MM.1S (cell line): ENCODE results near the gene PIGN.

Experiments
- DNase-seq: peaks from one replicate; pipeline ENCODE4 v3.0.0-alpha.2; 2015
- H2AFZ ChIP-seq: fragments of 300-600 bp; sonication (generic); 2 replicates; pipeline ENCODE4 v1.6.0; 2016; ENCODE audit warnings: antibody characterized with exemption, low read length
- H3F3A ChIP-seq: fragments of 300-600 bp; sonication (generic); 2 replicates; pipeline ENCODE4 v1.6.1; 2016; ENCODE audit warnings: mild to moderate bottlenecking, antibody characterized with exemption, low read length, moderate library complexity, mixed read lengths; ENCODE audit not compliant: insufficient read depth
- H3K27ac ChIP-seq: fragments of 300-600 bp; sonication (generic); 2 replicates; pipeline ENCODE4 v1.5.1; 2016; ENCODE audit warnings: mild to moderate bottlenecking, low read length
- H3K27me3 ChIP-seq: fragments of 300-600 bp; sonication (generic); replicated peaks from 2 replicates; pipeline ENCODE4 v1.6.0; 2016; ENCODE audit warnings: low read length; ENCODE audit not compliant: insufficient read depth
- H3K36me3 ChIP-seq: fragments of 300-600 bp; sonication (generic); replicated peaks from 2 replicates; pipeline ENCODE4 v1.6.1; 2016; ENCODE audit warnings: mild to moderate bottlenecking, low read length, mixed read lengths; ENCODE audit not compliant: insufficient read depth
- H3K4me1 ChIP-seq: fragments of 300-600 bp; sonication (generic); 2 replicates; pipeline ENCODE4 v1.6.1; 2016; ENCODE audit warnings: low read length, mixed read lengths
- H3K4me2 ChIP-seq: fragments of 300-600 bp; sonication (generic); 2 replicates; pipeline ENCODE4 v1.6.0; 2016; ENCODE audit warnings: low read depth, low read length
- H3K4me3 ChIP-seq: fragments of 300-600 bp; sonication (generic); 2 replicates; pipeline ENCODE4 v1.5.1; 2016; ENCODE audit warnings: low read length, mixed read lengths
- H3K79me2 ChIP-seq: fragments of 300-600 bp; sonication (generic); 2 replicates; pipeline ENCODE4 v1.6.1; 2016; ENCODE audit warnings: mixed run types, low read length, mixed read lengths
- H3K9ac ChIP-seq: fragments of 300-600 bp; sonication (generic); 2 replicates; pipeline ENCODE4 v1.6.1; 2016; ENCODE audit warnings: low read length, mixed read lengths
- H3K9me2 ChIP-seq: fragments of 300-600 bp; sonication (generic); replicated peaks from 2 replicates; pipeline ENCODE4 v1.6.1; 2016; ENCODE audit warnings: mild to moderate bottlenecking, low read length, mixed read lengths; ENCODE audit not compliant: insufficient read depth
- H3K9me3 ChIP-seq: fragments of 300-600 bp; sonication (generic); replicated peaks from 2 replicates; pipeline ENCODE4 v1.6.1; 2016; ENCODE audit warnings: mild to moderate bottlenecking, low read length, mixed read lengths; ENCODE audit not compliant: insufficient read depth
- H4K20me1 ChIP-seq: fragments of 300-600 bp; sonication (generic); 2 replicates; pipeline ENCODE4 v1.6.1; 2016; ENCODE audit warnings: mild to moderate bottlenecking, low read length, moderate library complexity, mixed read lengths; ENCODE audit not compliant: insufficient read depth
- EZH2 ChIP-seq: fragments of 300-600 bp; sonication (generic); optimal IDR thresholded peaks from 2 replicates; pipeline ENCODE3; 2017; ENCODE audit warnings: low read depth, mild to moderate bottlenecking, antibody characterized with exemption, low read length, mixed read lengths
- EZH2phosphoT487 ChIP-seq: fragments of 300-600 bp; sonication (generic); IDR thresholded peaks from 2 replicates; pipeline ENCODE4 v1.6.1; 2018; ENCODE audit warnings: antibody characterized with exemption, low read length
- TF ChIP-seq, protein P1 (sequence below): fragments of 300-600 bp; sonication (generic); IDR thresholded peaks from 2 replicates; pipeline ENCODE4 v1.5.1; 2016; ENCODE audit warnings: antibody characterized with exemption, low read length, mixed read lengths

Gene PIGN

DNA sequence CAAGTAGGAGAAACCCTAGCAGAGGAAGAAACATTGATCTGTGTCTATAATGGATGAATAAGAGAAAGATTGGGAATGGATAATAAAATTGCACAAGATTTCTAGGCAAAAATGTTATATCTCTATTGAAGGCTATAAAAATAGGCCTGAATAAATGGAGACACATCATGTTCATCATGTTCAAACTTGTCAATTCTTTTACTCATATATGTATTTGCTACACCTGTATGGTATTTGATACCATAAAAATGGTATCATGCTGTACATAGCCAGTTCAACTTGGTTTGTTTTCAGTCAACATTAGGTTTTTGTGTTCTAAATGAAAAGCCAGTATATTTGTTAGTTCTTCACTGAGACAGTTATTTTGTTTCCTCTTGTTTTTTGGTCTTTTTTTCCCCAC, 161.9 kb downstream of the PIGN start:
- Histone ChIP-seq H3K4me1 (no peaks in the 10 kb centered on the region), H3K9ac (no peak overlapping the region), H3K9me3 (no peaks in the 10 kb centered on the region), H3K27ac (no peak overlapping the region), H2AFZ (no peak overlapping the region), H3K79me2 (no peaks in the 10 kb centered on the region), H4K20me1 (no peaks in the 10 kb centered on the region), H3K4me3 (no peak overlapping the region), H3K4me2 (no peak overlapping the region), H3K27me3 (no peaks in the 10 kb centered on the region), H3K36me3 (no peaks in the 10 kb centered on the region), H3K9me2 (no peaks in the 10 kb centered on the region), H3F3A (no peaks in the 10 kb centered on the region)
- TF ChIP-seq EZH2phosphoT487, result no peak
- TF ChIP-seq EZH2, result no peak
- TF ChIP-seq, protein P1, sequence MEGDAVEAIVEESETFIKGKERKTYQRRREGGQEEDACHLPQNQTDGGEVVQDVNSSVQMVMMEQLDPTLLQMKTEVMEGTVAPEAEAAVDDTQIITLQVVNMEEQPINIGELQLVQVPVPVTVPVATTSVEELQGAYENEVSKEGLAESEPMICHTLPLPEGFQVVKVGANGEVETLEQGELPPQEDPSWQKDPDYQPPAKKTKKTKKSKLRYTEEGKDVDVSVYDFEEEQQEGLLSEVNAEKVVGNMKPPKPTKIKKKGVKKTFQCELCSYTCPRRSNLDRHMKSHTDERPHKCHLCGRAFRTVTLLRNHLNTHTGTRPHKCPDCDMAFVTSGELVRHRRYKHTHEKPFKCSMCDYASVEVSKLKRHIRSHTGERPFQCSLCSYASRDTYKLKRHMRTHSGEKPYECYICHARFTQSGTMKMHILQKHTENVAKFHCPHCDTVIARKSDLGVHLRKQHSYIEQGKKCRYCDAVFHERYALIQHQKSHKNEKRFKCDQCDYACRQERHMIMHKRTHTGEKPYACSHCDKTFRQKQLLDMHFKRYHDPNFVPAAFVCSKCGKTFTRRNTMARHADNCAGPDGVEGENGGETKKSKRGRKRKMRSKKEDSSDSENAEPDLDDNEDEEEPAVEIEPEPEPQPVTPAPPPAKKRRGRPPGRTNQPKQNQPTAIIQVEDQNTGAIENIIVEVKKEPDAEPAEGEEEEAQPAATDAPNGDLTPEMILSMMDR, result no peak
- no peak for DNase-seq

DNA sequence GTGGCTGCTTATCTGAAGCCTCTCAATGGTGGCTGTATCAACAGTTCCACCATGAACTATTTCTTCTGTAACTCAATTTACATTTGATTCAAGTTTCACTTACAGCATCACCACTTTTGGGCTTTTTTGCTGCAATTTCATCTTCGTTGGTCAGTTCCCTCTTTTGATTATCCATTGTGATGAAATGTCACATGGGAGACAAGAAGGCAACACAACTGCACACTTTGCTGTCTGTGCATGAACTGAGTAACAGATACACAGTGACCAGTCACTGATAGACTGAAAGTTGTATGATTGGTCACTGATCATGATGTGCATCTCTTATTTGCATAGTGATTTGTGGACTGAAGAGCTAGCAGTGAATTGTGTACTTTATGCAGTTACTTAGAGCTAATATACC, 163.3 kb downstream of the PIGN start:
- H3K27ac ChIP-seq, result no peak overlapping the region
- TF ChIP-seq, protein P1, result no peak
- TF ChIP-seq EZH2phosphoT487, result no peak
- no peak for TF ChIP-seq EZH2
- no peak for DNase-seq
- no peak overlapping the region for H3K9ac ChIP-seq
- H3K36me3 ChIP-seq, result no peaks in the 10 kb centered on the region
- H3K4me1 ChIP-seq, result no peaks in the 10 kb centered on the region
- H3K9me2 ChIP-seq, result no peaks in the 10 kb centered on the region
- H3K4me3 ChIP-seq, result no peak overlapping the region
- no peaks in the 10 kb centered on the region for H4K20me1 ChIP-seq
- H2AFZ ChIP-seq, result no peak overlapping the region
- H3K9me3 ChIP-seq, result no peaks in the 10 kb centered on the region
- H3K79me2 ChIP-seq, result no peaks in the 10 kb centered on the region
- no peaks in the 10 kb centered on the region for H3F3A ChIP-seq
- H3K27me3 ChIP-seq, result no peaks in the 10 kb centered on the region
- H3K4me2 ChIP-seq, result no peak overlapping the region

DNA sequence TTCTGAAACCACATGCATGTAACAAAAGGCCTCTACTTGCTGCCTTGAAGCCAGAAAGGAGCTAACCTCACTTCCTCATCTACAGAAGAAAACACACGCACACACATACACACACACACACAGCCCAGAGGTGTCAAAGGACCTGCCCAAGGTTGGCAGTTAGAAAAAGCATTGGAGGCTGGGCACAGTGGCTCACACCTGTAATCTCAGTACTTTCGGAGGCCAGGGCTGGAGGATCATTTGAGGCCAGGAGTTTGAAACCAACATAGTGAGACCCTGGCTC, 168.2 kb downstream of the PIGN start:
- H3K27ac ChIP-seq, result no peak overlapping the region
- no peaks in the 10 kb centered on the region for H3F3A ChIP-seq

More for the DNA sequence above, 168.2 kb downstream of the PIGN start:
- Histone ChIP-seq H3K9ac (no peak overlapping the region), H3K79me2 (no peaks in the 10 kb centered on the region), H3K36me3 (no peaks in the 10 kb centered on the region), H3K9me2 (no peaks in the 10 kb centered on the region), H4K20me1 (no peaks in the 10 kb centered on the region), H3K4me2 (no peak overlapping the region), H3K9me3 (no peaks in the 10 kb centered on the region), H2AFZ (no peak overlapping the region), H3K4me1 (no peaks in the 10 kb centered on the region), H3K27me3 (no peaks in the 10 kb centered on the region), H3K4me3 (no peak overlapping the region)
- no peak for DNase-seq
- TF ChIP-seq EZH2, result no peak
- no peak for TF ChIP-seq EZH2phosphoT487
- TF ChIP-seq, protein P1, result no peak
